Measurements from ENCODE around the gene OR8G5. TPM values are rescaled to one million over a fixed set of nuclear protein-coding genes. Genes with fewer than 3 reads are reported as not detected.
"Not testable (repeated sequence)": the region's sequence is repeated elsewhere in the genome, so short reads cannot be mapped to it uniquely, and the experiment has no call there.

Gene OR8G5
- total and polyA plus RNA-seq, 4 donors: not detected

GRCh38 chr11:124225471-124225870 lies 30.7 kb upstream of the OR8G5 start:
- no peak overlapping the region for H3K27ac ChIP-seq (ENCODE audit: low read depth in 1 of 2, low read length in 2 of 2)
- no peak overlapping the region for H3K4me3 ChIP-seq (ENCODE audit: low read length in 2 of 2)
- intact Hi-C loops (cut with DNase I): no loop called here
- ATAC-seq (ENCODE audit: low FRiP score) (no peak), DNase-seq (no peak)
- 79 to 83% methylated on average over 1 of the region's 1 CpG for WGBS, 2 donors
- no peaks in the 10 kb centered on the region for H3K9me3 ChIP-seq (ENCODE audit: control insufficient read depth, low read length)
- no peaks in the 10 kb centered on the region for H3K4me1 ChIP-seq (ENCODE audit: control insufficient read depth in 1 of 2, insufficient read depth in 2 of 2, low read length in 2 of 2)
- H3K27me3 ChIP-seq (ENCODE audit: control insufficient read depth in 1 of 2, insufficient read depth in 2 of 2, low read length in 1 of 2): no peaks in the 10 kb centered on the region
- no peaks in the 10 kb centered on the region for H3K36me3 ChIP-seq (ENCODE audit: control insufficient read depth in 1 of 2, insufficient read depth in 2 of 2, low read length in 1 of 2)

- 24 to 63% methylated on average over 1 of the region's 1 CpG for WGBS, 2 donors
- H3K27ac ChIP-seq (ENCODE audit: low read depth in 1 of 2, low read length in 2 of 2): no peak overlapping the region
- intact Hi-C loops (cut with DNase I): no loop called here
- H3K4me3 ChIP-seq (ENCODE audit: low read length in 2 of 2): no peak overlapping the region
- no peak for DNase-seq
- H3K4me1 ChIP-seq (ENCODE audit: control insufficient read depth in 1 of 2, insufficient read depth in 2 of 2, low read length in 2 of 2): no peaks in the 10 kb centered on the region
- H3K9me3 ChIP-seq (ENCODE audit: control insufficient read depth, low read length): no peaks in the 10 kb centered on the region
- no peaks in the 10 kb centered on the region for H3K36me3 ChIP-seq (ENCODE audit: control insufficient read depth in 1 of 2, insufficient read depth in 2 of 2, low read length in 1 of 2)
- H3K27me3 ChIP-seq (ENCODE audit: control insufficient read depth in 1 of 2, insufficient read depth in 2 of 2, low read length in 1 of 2): no peaks in the 10 kb centered on the region
- ATAC-seq (ENCODE audit: low FRiP score): no peak
Observed at GRCh38 chr11:124233376-124233775, 22.8 kb upstream of the OR8G5 start.

GRCh38 chr11:124238512-124238911 lies 17.7 kb upstream of the OR8G5 start:
- Histone ChIP-seq H3K27ac (ENCODE audit: low read depth in 1 of 2, low read length in 2 of 2) (no peak overlapping the region), H3K4me3 (ENCODE audit: low read length in 2 of 2) (no peak overlapping the region), H3K36me3 (ENCODE audit: control insufficient read depth in 1 of 2, insufficient read depth in 2 of 2, low read length in 1 of 2) (no peaks in the 10 kb centered on the region), H3K27me3 (ENCODE audit: control insufficient read depth in 1 of 2, insufficient read depth in 2 of 2, low read length in 1 of 2) (peaks cover 0 to 3% of the 10 kb centered on the region in 2 donors), H3K9me3 (ENCODE audit: control insufficient read depth, low read length) (no peaks in the 10 kb centered on the region), H3K4me1 (ENCODE audit: control insufficient read depth in 1 of 2, insufficient read depth in 2 of 2, low read length in 2 of 2) (no peaks in the 10 kb centered on the region)
- intact Hi-C loops (cut with DNase I): no loop called here
- ATAC-seq (ENCODE audit: low FRiP score) (no peak), DNase-seq (no peak)
- 62 to 70% methylated on average over 5 of the region's 5 CpGs for WGBS, 2 donors

GRCh38 chr11:124240621-124241397 lies 15.4 kb upstream of the OR8G5 start, which contains the start of gene OR8G1:
OR8G1 (plus strand) TSS chr11:124241095; CDS start chr11:124249676, 8,581 bp downstream.
- WGBS, 2 donors: 65% methylated on average over 3 of the region's 3 CpGs
- Histone ChIP-seq H3K27ac (ENCODE audit: low read depth in 1 of 2, low read length in 2 of 2) (no peak within 1 kb of the TSS), H3K4me1 (ENCODE audit: control insufficient read depth in 1 of 2, insufficient read depth in 2 of 2, low read length in 2 of 2) (no peaks in the 10 kb centered on the region), H3K27me3 (ENCODE audit: control insufficient read depth in 1 of 2, insufficient read depth in 2 of 2, low read length in 1 of 2) (peaks cover 0 to 3% of the 10 kb centered on the region in 2 donors), H3K4me3 (ENCODE audit: low read length in 2 of 2) (no peak within 1 kb of the TSS), H3K9me3 (ENCODE audit: control insufficient read depth, low read length) (no peaks in the 10 kb centered on the region), H3K36me3 (ENCODE audit: control insufficient read depth in 1 of 2, insufficient read depth in 2 of 2, low read length in 1 of 2) (no peaks in the 10 kb centered on the region)
- DNase-seq (no peak), ATAC-seq (ENCODE audit: low FRiP score) (no peak)
- intact Hi-C loops (cut with DNase I): no loop called here

GRCh38 chr11:124249869-124250268 lies 6.3 kb upstream of the OR8G5 start:
- H3K36me3 ChIP-seq (ENCODE audit: control insufficient read depth in 1 of 2, insufficient read depth in 2 of 2, low read length in 1 of 2); H3K9me3 ChIP-seq (ENCODE audit: control insufficient read depth, low read length); H3K27ac ChIP-seq (ENCODE audit: low read depth in 1 of 2, low read length in 2 of 2); ATAC-seq (ENCODE audit: low FRiP score); H3K27me3 ChIP-seq (ENCODE audit: control insufficient read depth in 1 of 2, insufficient read depth in 2 of 2, low read length in 1 of 2); H3K4me1 ChIP-seq (ENCODE audit: control insufficient read depth in 1 of 2, insufficient read depth in 2 of 2, low read length in 2 of 2); H3K4me3 ChIP-seq (ENCODE audit: low read length in 2 of 2); intact Hi-C loops (cut with DNase I); DNase-seq: not testable (repeated sequence)
- WGBS, 2 donors: 52 to 60% methylated on average over 3 of the region's 3 CpGs

GRCh38 chr11:124265041-124265440 lies 8.9 kb downstream of the OR8G5 start:
- H3K4me1 ChIP-seq (ENCODE audit: control insufficient read depth in 1 of 2, insufficient read depth in 2 of 2, low read length in 2 of 2); H3K9me3 ChIP-seq (ENCODE audit: control insufficient read depth, low read length); ATAC-seq (ENCODE audit: low FRiP score); H3K36me3 ChIP-seq (ENCODE audit: control insufficient read depth in 1 of 2, insufficient read depth in 2 of 2, low read length in 1 of 2); H3K27me3 ChIP-seq (ENCODE audit: control insufficient read depth in 1 of 2, insufficient read depth in 2 of 2, low read length in 1 of 2); H3K4me3 ChIP-seq (ENCODE audit: low read length in 2 of 2); intact Hi-C loops (cut with DNase I); H3K27ac ChIP-seq (ENCODE audit: low read depth in 1 of 2, low read length in 2 of 2); DNase-seq: not testable (repeated sequence)
- 63 to 68% methylated on average over 4 of the region's 4 CpGs for WGBS, 2 donors

GRCh38 chr11:124270886-124271285 lies 14.7 kb downstream of the OR8G5 start:
- H3K36me3 ChIP-seq (ENCODE audit: control insufficient read depth in 1 of 2, insufficient read depth in 2 of 2, low read length in 1 of 2); ATAC-seq (ENCODE audit: low FRiP score); H3K9me3 ChIP-seq (ENCODE audit: control insufficient read depth, low read length); H3K27me3 ChIP-seq (ENCODE audit: control insufficient read depth in 1 of 2, insufficient read depth in 2 of 2, low read length in 1 of 2); H3K4me1 ChIP-seq (ENCODE audit: control insufficient read depth in 1 of 2, insufficient read depth in 2 of 2, low read length in 2 of 2); H3K27ac ChIP-seq (ENCODE audit: low read depth in 1 of 2, low read length in 2 of 2); intact Hi-C loops (cut with DNase I); DNase-seq; H3K4me3 ChIP-seq (ENCODE audit: low read length in 2 of 2): not testable (repeated sequence)
- WGBS, 2 donors: 36 to 48% methylated on average over 7 of the region's 7 CpGs

GRCh38 chr11:124274000-124274399 lies 17.8 kb downstream of the OR8G5 start:
- WGBS, 2 donors: 85 to 90% methylated on average over 2 of the region's 2 CpGs
- Histone ChIP-seq H3K4me1 (ENCODE audit: control insufficient read depth in 1 of 2, insufficient read depth in 2 of 2, low read length in 2 of 2) (no peaks in the 10 kb centered on the region), H3K27ac (ENCODE audit: low read depth in 1 of 2, low read length in 2 of 2) (no peak overlapping the region), H3K36me3 (ENCODE audit: control insufficient read depth in 1 of 2, insufficient read depth in 2 of 2, low read length in 1 of 2) (no peaks in the 10 kb centered on the region), H3K27me3 (ENCODE audit: control insufficient read depth in 1 of 2, insufficient read depth in 2 of 2, low read length in 1 of 2) (no peaks in the 10 kb centered on the region), H3K4me3 (ENCODE audit: low read length in 2 of 2) (no peak overlapping the region), H3K9me3 (ENCODE audit: control insufficient read depth, low read length) (no peaks in the 10 kb centered on the region)
- intact Hi-C loops (cut with DNase I): no loop called here
- DNase-seq (no peak), ATAC-seq (ENCODE audit: low FRiP score) (no peak)

- Histone ChIP-seq H3K4me3 (ENCODE audit: low read length in 2 of 2) (no peak overlapping the region), H3K4me1 (ENCODE audit: control insufficient read depth in 1 of 2, insufficient read depth in 2 of 2, low read length in 2 of 2) (no peaks in the 10 kb centered on the region), H3K36me3 (ENCODE audit: control insufficient read depth in 1 of 2, insufficient read depth in 2 of 2, low read length in 1 of 2) (no peaks in the 10 kb centered on the region), H3K9me3 (ENCODE audit: control insufficient read depth, low read length) (no peaks in the 10 kb centered on the region), H3K27ac (ENCODE audit: low read depth in 1 of 2, low read length in 2 of 2) (no peak overlapping the region), H3K27me3 (ENCODE audit: control insufficient read depth in 1 of 2, insufficient read depth in 2 of 2, low read length in 1 of 2) (no peaks in the 10 kb centered on the region)
- 75 to 86% methylated on average over 1 of the region's 1 CpG for WGBS, 2 donors
- intact Hi-C loops (cut with DNase I): no loop called here
- ATAC-seq (ENCODE audit: low FRiP score) (no peak), DNase-seq (no peak)
Observed at GRCh38 chr11:124276081-124276480, 19.9 kb downstream of the OR8G5 start.
